A673 (cell line): ENCODE results near the gene TMEM178B. TPM values are rescaled to one million over a fixed set of nuclear protein-coding genes. Genes with fewer than 3 reads are reported as not detected.
"Not testable (repeated sequence)": the region's sequence is repeated elsewhere in the genome, so short reads cannot be mapped to it uniquely, and the experiment has no call there.

Experiments used
- BruUV-seq: library from RNA; stranded (reverse); fragments of 400-500 nt; replicated peaks from 2 replicates; lab custom pipeline; 2021; lab: Mats Ljungman, UMichigan
- CTCF ChIA-PET: fragments of 300-600 bp; sonication (Branson Sonifier 250); formaldehyde crosslinking; loops from one replicate; lab custom pipeline; 2022; ENCODE audit warnings: antibody characterized with exemption; lab: Charles Lee
- POLR2A ChIA-PET: fragments of 300-600 bp; sonication (Branson Sonifier 250); formaldehyde crosslinking; loops from one replicate; lab custom pipeline; 2022; ENCODE audit warnings: antibody characterized with exemption; ENCODE audit not compliant: low non-redundant PET; lab: Charles Lee
- DNase-seq: peaks from one replicate; pipeline ENCODE4 v3.0.0-alpha.2; 2015; ENCODE audit warnings: low spot score
- H3K27ac ChIP-seq: fragments of 200-600 bp; sonication (generic); 2 replicates; pipeline ENCODE4 v1.5.1; 2016; ENCODE audit warnings: mixed run types, low read depth, mild to moderate bottlenecking, mixed read lengths, antibody characterized with exemption, low read length; ENCODE audit not compliant: poor library complexity, severe bottlenecking
- H3K27me3 ChIP-seq: fragments of 200-600 bp; sonication (generic); replicated peaks from 2 replicates; pipeline ENCODE4 v1.6.1; 2017; ENCODE audit warnings: mixed run types, low read depth, mild to moderate bottlenecking, mixed read lengths, antibody characterized with exemption, low read length; ENCODE audit not compliant: insufficient read depth, poor library complexity
- H3K36me3 ChIP-seq: fragments of 200-600 bp; sonication (generic); 2 replicates; pipeline ENCODE4 v1.6.1; 2016; ENCODE audit warnings: mixed run types, mild to moderate bottlenecking, mixed read lengths, antibody characterized with exemption, low read length; ENCODE audit not compliant: insufficient read depth, poor library complexity, severe bottlenecking
- H3K4me1 ChIP-seq: fragments of 200-600 bp; sonication (generic); 2 replicates; pipeline ENCODE4 v1.6.1; 2017; ENCODE audit warnings: mixed run types, mild to moderate bottlenecking, mixed read lengths, antibody characterized with exemption, low read length; ENCODE audit not compliant: insufficient read depth, poor library complexity, severe bottlenecking
- H3K4me3 ChIP-seq: fragments of 200-600 bp; sonication (generic); 2 replicates; pipeline ENCODE4 v1.5.1; 2016; ENCODE audit warnings: low read depth, mixed run types, mild to moderate bottlenecking, mixed read lengths, low read length; ENCODE audit not compliant: poor library complexity, severe bottlenecking
- H3K9me3 ChIP-seq: fragments of 200-600 bp; sonication (generic); 2 replicates; pipeline ENCODE4 v1.6.1; 2016; ENCODE audit warnings: mixed run types, low read depth, mild to moderate bottlenecking, mixed read lengths, antibody characterized with exemption, low read length; ENCODE audit not compliant: poor library complexity, severe bottlenecking
- EZH2 ChIP-seq: fragments of 200-600 bp; sonication (generic); IDR thresholded peaks from 2 replicates; pipeline ENCODE4 v1.6.1; 2017; ENCODE audit warnings: borderline replicate concordance, low read depth, mild to moderate bottlenecking, mixed read lengths, antibody characterized with exemption, low read length; ENCODE audit not compliant: poor library complexity, severe bottlenecking
- intact Hi-C: fragments of 100-400 bp; cut with micrococcal nuclease; formaldehyde crosslinking; loops from one replicate; pipeline ENCODE4 v1.10.0; 2022; ENCODE audit not compliant: unreplicated experiment
- total RNA-seq: library from RNA; stranded (reverse); gene quantifications from 2 replicates; pipeline ENCODE4 v1.2.3, GENCODE V29; 2021
- TF ChIP-seq, protein P1 (sequence below): fragments of 300-800, 200-600 bp; sonication (generic); conservative IDR thresholded peaks from 2 replicates; pipeline ENCODE4 v1.5.1; 2017; ENCODE audit warnings: low read depth, mild to moderate bottlenecking, antibody characterized with exemption, low read length, moderate library complexity, mixed read lengths

The TMEM178B gene
- total RNA-seq, 1 experiment from 2014 or later: 2.8 TPM

DNA sequence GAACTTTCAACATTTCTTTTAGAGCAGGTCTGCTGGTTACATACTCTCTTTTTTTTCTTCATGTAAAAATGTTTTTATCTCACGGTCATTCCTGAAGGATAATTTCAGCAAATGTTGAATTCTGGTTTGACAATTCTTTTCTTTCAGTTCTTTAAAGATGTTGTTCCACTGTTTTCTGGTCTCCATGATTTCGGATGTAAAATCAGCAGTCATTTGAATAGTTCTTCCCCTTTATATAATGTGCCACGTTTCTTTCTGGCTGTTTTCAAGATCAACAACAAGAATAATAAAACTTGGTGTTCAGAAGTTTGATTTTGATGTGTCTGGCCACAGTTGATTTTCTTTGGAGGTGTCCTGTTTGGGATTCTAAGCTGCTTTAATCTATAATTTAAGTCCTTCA lies 45.1 kb upstream of the TMEM178B start:
- Histone ChIP-seq H3K4me3 (no peak overlapping the region), H3K27ac (no peak overlapping the region), H3K4me1 (no peaks in the 10 kb centered on the region), H3K9me3 (peaks cover 19% of the 10 kb centered on the region), H3K36me3 (no peaks in the 10 kb centered on the region), H3K27me3 (no peaks in the 10 kb centered on the region)
- no peak for DNase-seq
- CTCF ChIA-PET: no interaction called here
- no TSS peak for BruUV-seq
- TF ChIP-seq EZH2: no peak
- POLR2A ChIA-PET: no interaction called here
- intact Hi-C loops: no loop called here

DNA sequence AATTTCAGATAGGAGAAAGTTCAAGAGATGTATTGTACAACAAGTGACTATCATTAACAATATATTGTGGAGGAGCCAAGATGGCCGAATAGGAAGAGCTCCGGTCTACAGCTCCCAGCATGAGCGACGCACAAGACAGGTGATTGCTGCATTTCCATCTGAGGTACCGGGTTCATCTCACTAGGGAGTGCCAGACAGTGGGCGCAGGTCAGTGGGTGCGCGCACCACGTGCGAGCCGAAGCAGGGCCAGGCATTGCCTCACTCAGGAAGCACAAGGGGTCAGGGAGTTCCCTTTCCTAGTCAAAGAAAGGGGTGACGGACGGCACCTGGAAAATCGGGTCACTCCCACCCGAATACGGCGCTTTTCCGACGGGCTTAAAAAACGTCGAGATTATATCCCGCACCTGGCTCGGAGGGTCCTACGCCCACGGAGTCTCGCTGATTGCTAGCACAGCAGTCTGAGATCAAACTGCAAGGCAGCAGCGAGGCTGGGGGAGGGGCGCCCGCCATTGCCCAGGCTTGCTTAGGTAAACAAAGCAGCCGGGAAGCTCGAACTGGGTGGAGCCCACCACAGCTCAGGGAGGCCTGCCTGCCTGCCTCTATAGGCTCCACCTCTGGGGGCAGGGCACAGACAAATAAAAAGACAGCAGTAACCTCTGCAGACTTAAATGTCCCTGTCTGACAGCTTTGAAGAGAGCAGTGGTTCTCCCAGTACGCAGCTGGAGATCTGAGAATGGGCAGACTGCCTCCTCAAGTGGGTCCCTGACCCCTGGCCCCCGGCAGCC lies 41.1 kb upstream of the TMEM178B start:
- H3K27ac ChIP-seq, POLR2A ChIA-PET, H3K4me3 ChIP-seq, H3K4me1 ChIP-seq, intact Hi-C loops, H3K36me3 ChIP-seq, DNase-seq, BruUV-seq, H3K9me3 ChIP-seq, CTCF ChIA-PET, H3K27me3 ChIP-seq: not testable (repeated sequence)

DNA sequence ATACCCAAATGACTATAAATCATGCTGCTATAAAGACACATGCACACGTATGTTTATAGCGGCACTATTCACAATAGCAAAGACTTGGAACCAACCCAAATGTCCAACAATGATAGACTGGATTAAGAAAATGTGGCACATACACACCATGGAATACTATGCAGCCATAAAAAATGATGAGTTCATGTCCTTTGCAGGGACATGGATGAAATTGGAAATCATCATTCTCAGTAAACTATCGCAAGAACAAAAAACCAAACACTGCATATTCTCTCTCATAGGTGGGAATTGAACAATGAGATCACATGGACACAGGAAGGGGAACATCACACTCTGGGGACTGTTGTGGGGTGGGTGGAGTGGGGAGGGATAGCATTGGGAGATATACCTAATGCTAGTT lies 35.8 kb upstream of the TMEM178B start:
- not testable (repeated sequence) for BruUV-seq, H3K4me3 ChIP-seq

DNA sequence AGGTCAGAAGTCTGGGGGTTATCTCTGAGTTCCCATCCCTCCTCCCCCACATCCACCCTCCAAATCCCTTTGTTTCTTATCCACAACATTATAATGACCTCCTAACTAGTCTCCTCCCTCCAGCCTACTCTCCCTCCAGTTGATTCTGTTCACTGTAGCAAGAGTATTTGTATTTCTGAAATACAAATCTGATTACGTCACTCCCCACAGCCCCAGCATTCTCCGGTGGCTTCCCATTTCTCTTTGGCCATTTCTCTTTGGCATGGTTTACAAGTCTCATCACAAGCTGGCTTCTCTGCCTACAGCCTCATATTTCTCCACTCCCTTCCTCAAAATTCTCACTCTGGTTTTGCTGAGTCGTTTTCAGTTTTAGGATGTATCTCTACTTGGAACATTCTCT lies 34.5 kb upstream of the TMEM178B start:
- H3K4me1 ChIP-seq: peaks cover 8% of the 10 kb centered on the region
- no peaks in the 10 kb centered on the region for H3K27me3 ChIP-seq
- no peak for DNase-seq
- no peak overlapping the region for H3K4me3 ChIP-seq
- TF ChIP-seq, protein P1, sequence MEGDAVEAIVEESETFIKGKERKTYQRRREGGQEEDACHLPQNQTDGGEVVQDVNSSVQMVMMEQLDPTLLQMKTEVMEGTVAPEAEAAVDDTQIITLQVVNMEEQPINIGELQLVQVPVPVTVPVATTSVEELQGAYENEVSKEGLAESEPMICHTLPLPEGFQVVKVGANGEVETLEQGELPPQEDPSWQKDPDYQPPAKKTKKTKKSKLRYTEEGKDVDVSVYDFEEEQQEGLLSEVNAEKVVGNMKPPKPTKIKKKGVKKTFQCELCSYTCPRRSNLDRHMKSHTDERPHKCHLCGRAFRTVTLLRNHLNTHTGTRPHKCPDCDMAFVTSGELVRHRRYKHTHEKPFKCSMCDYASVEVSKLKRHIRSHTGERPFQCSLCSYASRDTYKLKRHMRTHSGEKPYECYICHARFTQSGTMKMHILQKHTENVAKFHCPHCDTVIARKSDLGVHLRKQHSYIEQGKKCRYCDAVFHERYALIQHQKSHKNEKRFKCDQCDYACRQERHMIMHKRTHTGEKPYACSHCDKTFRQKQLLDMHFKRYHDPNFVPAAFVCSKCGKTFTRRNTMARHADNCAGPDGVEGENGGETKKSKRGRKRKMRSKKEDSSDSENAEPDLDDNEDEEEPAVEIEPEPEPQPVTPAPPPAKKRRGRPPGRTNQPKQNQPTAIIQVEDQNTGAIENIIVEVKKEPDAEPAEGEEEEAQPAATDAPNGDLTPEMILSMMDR: no peak
- no peak for TF ChIP-seq EZH2
- H3K36me3 ChIP-seq: no peaks in the 10 kb centered on the region
- H3K9me3 ChIP-seq: no peaks in the 10 kb centered on the region
- POLR2A ChIA-PET: no interaction called here
- CTCF ChIA-PET: no interaction called here
- intact Hi-C loops: no loop called here
- H3K27ac ChIP-seq: no peak overlapping the region
- BruUV-seq: no TSS peak

More for the DNA sequence above, 35.8 kb upstream of the TMEM178B start:
- DNase-seq, intact Hi-C loops, H3K4me1 ChIP-seq, H3K9me3 ChIP-seq, POLR2A ChIA-PET, H3K36me3 ChIP-seq, CTCF ChIA-PET, H3K27ac ChIP-seq, H3K27me3 ChIP-seq: not testable (repeated sequence)
